ENCODE results near the gene PRR11.

DNA sequence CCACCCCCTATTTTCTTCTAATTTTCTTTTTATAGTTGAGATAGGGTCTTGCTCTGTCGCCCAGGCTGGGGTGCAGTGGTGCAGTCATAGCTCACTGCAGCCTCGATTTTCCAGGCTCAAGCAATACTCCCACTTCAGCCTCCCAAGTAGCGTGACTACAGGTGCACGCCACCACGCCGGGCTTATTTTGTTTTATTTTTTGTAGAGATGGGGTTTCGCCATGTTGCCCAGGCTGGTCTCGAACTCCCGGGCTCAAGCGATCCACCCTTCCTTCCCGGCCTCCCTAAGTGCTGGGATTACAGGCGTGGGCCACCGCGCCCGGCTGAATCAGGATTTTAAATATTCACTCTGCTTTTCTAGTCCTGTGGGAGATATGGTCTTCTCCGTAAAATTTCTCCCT is 63.8 kb downstream of the PRR11 start:
- TF ChIP-seq, protein P1, sequence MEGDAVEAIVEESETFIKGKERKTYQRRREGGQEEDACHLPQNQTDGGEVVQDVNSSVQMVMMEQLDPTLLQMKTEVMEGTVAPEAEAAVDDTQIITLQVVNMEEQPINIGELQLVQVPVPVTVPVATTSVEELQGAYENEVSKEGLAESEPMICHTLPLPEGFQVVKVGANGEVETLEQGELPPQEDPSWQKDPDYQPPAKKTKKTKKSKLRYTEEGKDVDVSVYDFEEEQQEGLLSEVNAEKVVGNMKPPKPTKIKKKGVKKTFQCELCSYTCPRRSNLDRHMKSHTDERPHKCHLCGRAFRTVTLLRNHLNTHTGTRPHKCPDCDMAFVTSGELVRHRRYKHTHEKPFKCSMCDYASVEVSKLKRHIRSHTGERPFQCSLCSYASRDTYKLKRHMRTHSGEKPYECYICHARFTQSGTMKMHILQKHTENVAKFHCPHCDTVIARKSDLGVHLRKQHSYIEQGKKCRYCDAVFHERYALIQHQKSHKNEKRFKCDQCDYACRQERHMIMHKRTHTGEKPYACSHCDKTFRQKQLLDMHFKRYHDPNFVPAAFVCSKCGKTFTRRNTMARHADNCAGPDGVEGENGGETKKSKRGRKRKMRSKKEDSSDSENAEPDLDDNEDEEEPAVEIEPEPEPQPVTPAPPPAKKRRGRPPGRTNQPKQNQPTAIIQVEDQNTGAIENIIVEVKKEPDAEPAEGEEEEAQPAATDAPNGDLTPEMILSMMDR (IDR thresholded peaks at IDR 0.05; ENCODE audit: borderline replicate concordance, extremely low read depth, low read length, poor library complexity, severe bottlenecking) = no peak
- no peak for TF ChIP-seq EZH2 (IDR thresholded peaks at IDR 0.05; ENCODE audit: borderline replicate concordance, low read depth, low read length, severe bottlenecking)

Measured in DND-41 (cell line).